Measurements from ENCODE around the gene PFDN2.

The PFDN2 gene

GRCh38 chr1:161113915-161114314, 3.9 kb downstream of the PFDN2 start:
- TF ChIP-seq ZNF488 (tag by site-specific recombination; IDR thresholded peaks at IDR 0.05) (no peak), ZNF548 (tag by site-specific recombination; IDR thresholded peaks at IDR 0.05) (no peak), ZNF768 (tag by site-specific recombination; IDR thresholded peaks at IDR 0.05) (no peak), ZNF529 (tag by site-specific recombination; IDR thresholded peaks at IDR 0.05; ENCODE audit: insufficient replicate concordance) (no peak), PBX3 (CRISPR knock-in tag; IDR thresholded peaks at IDR 0.05) (no peak), IKZF3 (tag by site-specific recombination; IDR thresholded peaks at IDR 0.05) (no peak), ZSCAN16 (tag by site-specific recombination; IDR thresholded peaks at IDR 0.05) (no peak), ZNF544 (tag by site-specific recombination; IDR thresholded peaks at IDR 0.05) (no peak), ZNF350 (tag by site-specific recombination; IDR thresholded peaks at IDR 0.05) (no peak), ZNF677 (tag by site-specific recombination; IDR thresholded peaks at IDR 0.05) (no peak)
- TF ChIP-seq, protein P1, sequence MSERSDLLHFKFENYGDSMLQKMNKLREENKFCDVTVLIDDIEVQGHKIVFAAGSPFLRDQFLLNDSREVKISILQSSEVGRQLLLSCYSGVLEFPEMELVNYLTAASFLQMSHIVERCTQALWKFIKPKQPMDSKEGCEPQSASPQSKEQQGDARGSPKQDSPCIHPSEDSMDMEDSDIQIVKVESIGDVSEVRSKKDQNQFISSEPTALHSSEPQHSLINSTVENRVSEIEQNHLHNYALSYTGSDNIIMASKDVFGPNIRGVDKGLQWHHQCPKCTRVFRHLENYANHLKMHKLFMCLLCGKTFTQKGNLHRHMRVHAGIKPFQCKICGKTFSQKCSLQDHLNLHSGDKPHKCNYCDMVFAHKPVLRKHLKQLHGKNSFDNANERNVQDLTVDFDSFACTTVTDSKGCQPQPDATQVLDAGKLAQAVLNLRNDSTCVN (tag by site-specific recombination; optimal IDR thresholded peaks at IDR 0.05): no peak
- Histone ChIP-seq H3K4me3 (ENCODE audit: low read depth, low read length) (no peak overlapping the region), H3K27ac (ENCODE audit: extremely low read depth, low read depth, low read length) (no peak overlapping the region), H3K9me3 (ENCODE audit: control insufficient read depth, insufficient read depth, low read depth, low read length) (no peaks in the 10 kb centered on the region), H3K36me3 (ENCODE audit: control insufficient read depth in 2 of 2, insufficient read depth in 1 of 2, low read length in 2 of 2) (peaks cover 0 to 10% of the 10 kb centered on the region in 2 experiments; a peak in 2 of 3 replicates), H3K4me1 (ENCODE audit: control insufficient read depth, insufficient read depth, low read length) (peaks cover 3% of the 10 kb centered on the region; the same call in 1 of the 2 replicates)
- ChIA-PET POLR2A (no interaction called here), CTCF (interaction anchor here (1.2 kb wide), 1 partner anchor 23 kb away, joined by 3 read pairs; no protein-coding TSS in a partner anchor)

- H3K36me3 ChIP-seq (ENCODE audit: control insufficient read depth in 2 of 2, insufficient read depth in 1 of 2, low read length in 2 of 2): peaks cover 3 to 9% of the 10 kb centered on the region in 2 experiments; a peak in 2 of 3 replicates
- H3K27ac ChIP-seq (ENCODE audit: extremely low read depth, low read depth, low read length): no peak overlapping the region
- 0 out of 2 replicates have a peak, but pooled peaks cover 2% of the 10 kb centered on the region for H3K4me1 ChIP-seq (ENCODE audit: control insufficient read depth, insufficient read depth, low read length)
- ChIA-PET CTCF (interaction anchor here (1.6 kb wide), 1 partner anchor 13 kb away, joined by 5 read pairs; the partner anchor contains the start of gene KLHDC9), POLR2A (no interaction called here)
- no peak overlapping the region for H3K4me3 ChIP-seq (ENCODE audit: low read depth, low read length)
- TF ChIP-seq ZNF48 (tag by site-specific recombination; IDR thresholded peaks at IDR 0.05) (no peak), ZNF302 (tag by site-specific recombination; IDR thresholded peaks at IDR 0.05; ENCODE audit: low read depth) (no peak), ZSCAN16 (tag by site-specific recombination; IDR thresholded peaks at IDR 0.05) (no peak), ATF2 (tag by site-specific recombination; IDR thresholded peaks at IDR 0.05; ENCODE audit: low read depth) (no peak)
- no peaks in the 10 kb centered on the region for H3K9me3 ChIP-seq (ENCODE audit: control insufficient read depth, insufficient read depth, low read depth, low read length)
Observed at GRCh38 chr1:161111527-161111926, 6.3 kb downstream of the PFDN2 start.

DNA sequence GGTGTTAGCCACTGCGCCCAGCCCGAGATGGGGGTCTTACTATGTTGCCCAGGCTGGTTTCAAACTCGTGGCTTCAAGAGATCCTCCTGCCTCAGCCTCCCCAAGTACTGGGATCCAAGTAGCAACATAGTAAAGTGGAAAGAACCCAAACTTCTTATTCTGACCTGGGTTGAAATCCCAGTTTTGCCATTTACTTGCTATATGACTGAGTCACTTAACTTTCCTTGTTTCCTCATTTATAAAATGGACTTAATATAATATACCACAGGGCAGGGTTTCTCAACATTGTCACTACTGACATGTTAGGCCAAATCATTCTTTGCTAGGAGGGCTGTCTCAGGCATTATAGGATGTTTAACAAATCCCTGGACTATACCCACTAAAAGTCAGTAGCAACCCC, 6.7 kb downstream of the PFDN2 start:
- Histone ChIP-seq H3K36me3 (ENCODE audit: control insufficient read depth in 2 of 2, insufficient read depth in 1 of 2, low read length in 2 of 2) (peaks cover 3 to 9% of the 10 kb centered on the region in 2 experiments; a peak in 2 of 3 replicates), H3K27ac (ENCODE audit: extremely low read depth, low read depth, low read length) (no peak overlapping the region), H3K4me1 (ENCODE audit: control insufficient read depth, insufficient read depth, low read length) (0 out of 2 replicates have a peak, but pooled peaks cover 2% of the 10 kb centered on the region), H3K9me3 (ENCODE audit: control insufficient read depth, insufficient read depth, low read depth, low read length) (no peaks in the 10 kb centered on the region), H3K4me3 (ENCODE audit: low read depth, low read length) (no peak overlapping the region)
- TF ChIP-seq, protein P2, sequence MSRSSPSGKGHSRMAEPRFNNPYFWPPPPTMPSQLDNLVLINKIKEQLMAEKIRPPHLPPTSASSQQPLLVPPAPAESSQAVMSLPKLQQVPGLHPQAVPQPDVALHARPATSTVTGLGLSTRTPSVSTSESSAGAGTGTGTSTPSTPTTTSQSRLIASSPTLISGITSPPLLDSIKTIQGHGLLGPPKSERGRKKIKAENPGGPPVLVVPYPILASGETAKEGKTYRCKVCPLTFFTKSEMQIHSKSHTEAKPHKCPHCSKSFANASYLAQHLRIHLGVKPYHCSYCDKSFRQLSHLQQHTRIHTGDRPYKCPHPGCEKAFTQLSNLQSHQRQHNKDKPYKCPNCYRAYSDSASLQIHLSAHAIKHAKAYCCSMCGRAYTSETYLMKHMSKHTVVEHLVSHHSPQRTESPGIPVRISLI (tag by site-specific recombination; IDR thresholded peaks at IDR 0.05): no peak
- TF ChIP-seq, protein P3, sequence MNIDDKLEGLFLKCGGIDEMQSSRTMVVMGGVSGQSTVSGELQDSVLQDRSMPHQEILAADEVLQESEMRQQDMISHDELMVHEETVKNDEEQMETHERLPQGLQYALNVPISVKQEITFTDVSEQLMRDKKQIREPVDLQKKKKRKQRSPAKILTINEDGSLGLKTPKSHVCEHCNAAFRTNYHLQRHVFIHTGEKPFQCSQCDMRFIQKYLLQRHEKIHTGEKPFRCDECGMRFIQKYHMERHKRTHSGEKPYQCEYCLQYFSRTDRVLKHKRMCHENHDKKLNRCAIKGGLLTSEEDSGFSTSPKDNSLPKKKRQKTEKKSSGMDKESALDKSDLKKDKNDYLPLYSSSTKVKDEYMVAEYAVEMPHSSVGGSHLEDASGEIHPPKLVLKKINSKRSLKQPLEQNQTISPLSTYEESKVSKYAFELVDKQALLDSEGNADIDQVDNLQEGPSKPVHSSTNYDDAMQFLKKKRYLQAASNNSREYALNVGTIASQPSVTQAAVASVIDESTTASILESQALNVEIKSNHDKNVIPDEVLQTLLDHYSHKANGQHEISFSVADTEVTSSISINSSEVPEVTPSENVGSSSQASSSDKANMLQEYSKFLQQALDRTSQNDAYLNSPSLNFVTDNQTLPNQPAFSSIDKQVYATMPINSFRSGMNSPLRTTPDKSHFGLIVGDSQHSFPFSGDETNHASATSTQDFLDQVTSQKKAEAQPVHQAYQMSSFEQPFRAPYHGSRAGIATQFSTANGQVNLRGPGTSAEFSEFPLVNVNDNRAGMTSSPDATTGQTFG (tag by site-specific recombination; IDR thresholded peaks at IDR 0.05; ENCODE audit: borderline replicate concordance): no peak
- TF ChIP-seq ZNF248 (tag by site-specific recombination; IDR thresholded peaks at IDR 0.05): no peak
- no peak for TF ChIP-seq ZNF221 (tag by site-specific recombination; IDR thresholded peaks at IDR 0.05; ENCODE audit: borderline replicate concordance)
- no peak for TF ChIP-seq ZNF555 (tag by site-specific recombination; conservative IDR thresholded peaks at IDR 0.05)
- TF ChIP-seq, protein P4, sequence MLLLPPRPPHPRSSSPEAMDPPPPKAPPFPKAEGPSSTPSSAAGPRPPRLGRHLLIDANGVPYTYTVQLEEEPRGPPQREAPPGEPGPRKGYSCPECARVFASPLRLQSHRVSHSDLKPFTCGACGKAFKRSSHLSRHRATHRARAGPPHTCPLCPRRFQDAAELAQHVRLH (tag by site-specific recombination; IDR thresholded peaks at IDR 0.05): no peak
- no peak for TF ChIP-seq ZNF302 (tag by site-specific recombination; IDR thresholded peaks at IDR 0.05; ENCODE audit: low read depth)
- ChIA-PET CTCF (no interaction called here), POLR2A (no interaction called here)

All from HEK293 (cell line).